NCI-H82 treated with DMSO at 0.1 percent for 48 hours (cell line): ENCODE data around the gene PNRC2.
A peak's percentile ranks its signal among the peaks of the same experiment; 100 is the strongest.

Source experiments
- DNase-seq: peaks from one replicate; lab custom pipeline; 2025; ENCODE audit not compliant: unreplicated experiment; lab: John Stamatoyannopoulos, UW

Gene PNRC2

DNA sequence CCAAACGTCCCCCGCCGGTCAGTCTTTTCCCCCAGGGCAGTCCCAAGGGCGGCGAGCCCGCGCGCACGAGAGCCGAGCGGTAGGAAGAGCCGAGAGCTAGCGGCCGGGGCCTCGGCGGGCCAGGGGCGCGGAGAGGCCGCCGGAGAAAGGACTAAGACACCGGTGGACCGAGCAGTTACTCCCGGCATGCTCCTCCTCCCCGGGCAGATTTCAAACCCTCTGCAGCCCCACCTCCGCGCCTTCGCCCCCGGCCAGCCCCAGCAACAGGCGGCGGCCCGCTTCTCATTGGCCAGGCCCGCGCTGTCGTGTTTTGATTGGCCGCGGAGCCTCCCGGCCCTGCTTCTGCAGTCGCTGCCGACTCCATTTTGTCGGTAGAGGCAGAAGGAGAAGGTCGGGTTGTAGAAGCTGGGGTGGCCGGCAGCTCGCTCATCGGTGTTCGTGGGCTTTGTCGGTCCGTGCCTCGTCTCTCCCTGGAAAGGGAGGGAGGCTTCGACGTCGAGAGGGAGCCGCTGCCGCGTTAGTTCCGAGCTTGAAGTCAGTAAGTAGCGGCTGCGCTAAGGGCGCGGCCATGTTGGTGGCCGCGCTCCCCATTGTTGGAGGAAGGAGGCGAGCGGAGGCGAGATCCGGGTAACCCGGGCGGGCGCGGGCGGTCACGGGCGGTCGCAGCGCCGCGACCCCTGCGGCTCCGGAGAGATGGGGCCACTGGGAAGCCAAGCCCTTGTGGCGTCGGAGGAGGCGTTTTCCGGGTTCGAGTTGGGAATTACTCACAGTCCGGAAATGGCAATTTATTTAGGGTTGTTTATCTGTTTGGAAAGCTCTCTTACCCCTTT is at the start of gene PNRC2:
Gene PNRC2, plus strand, starts transcription at position 368 of the 830 bp plus-strand sequence. CDS start 1,630 bp downstream, outside the sequence.
- peak; percentile 89 for DNase-seq

GRCh38 chr1:23910144-23910543 is 49.5 kb upstream of the PNRC2 start:
- no peak for DNase-seq

DNA sequence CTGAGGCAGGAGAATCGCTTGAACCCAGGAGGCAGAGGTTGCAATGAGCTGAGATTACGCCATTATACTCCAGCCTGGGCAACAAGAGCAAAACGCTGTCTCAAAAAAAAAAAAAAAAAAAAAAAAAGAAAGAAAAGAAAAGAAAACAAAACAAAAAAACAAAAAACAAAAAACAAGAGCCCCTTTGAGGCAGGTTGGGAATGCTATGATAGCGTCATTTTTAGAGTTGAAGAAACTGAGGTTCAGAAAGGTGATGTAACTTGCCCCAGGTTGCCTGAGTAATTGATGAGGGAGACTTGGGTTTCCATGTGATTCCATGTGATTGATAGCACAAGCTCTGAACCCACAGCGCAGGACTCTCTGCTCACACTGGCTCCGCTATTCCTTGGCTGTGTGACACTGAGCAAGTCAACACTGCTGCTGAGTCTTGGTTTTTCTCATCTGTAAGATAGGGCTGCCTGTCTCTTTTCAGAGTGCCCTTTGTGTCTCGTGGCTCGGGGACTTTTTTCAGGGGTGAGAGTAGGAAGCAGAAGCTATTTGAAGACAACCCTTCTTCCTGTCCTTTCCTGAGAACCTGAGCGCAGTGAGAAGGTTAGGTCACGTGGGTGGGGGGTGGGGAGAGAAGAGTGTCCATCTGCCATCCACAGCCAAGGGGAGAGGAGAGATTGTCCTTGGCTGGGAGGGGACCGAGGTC is 48.9 kb upstream of the PNRC2 start:
- DNase-seq: peak; percentile 46

DNA sequence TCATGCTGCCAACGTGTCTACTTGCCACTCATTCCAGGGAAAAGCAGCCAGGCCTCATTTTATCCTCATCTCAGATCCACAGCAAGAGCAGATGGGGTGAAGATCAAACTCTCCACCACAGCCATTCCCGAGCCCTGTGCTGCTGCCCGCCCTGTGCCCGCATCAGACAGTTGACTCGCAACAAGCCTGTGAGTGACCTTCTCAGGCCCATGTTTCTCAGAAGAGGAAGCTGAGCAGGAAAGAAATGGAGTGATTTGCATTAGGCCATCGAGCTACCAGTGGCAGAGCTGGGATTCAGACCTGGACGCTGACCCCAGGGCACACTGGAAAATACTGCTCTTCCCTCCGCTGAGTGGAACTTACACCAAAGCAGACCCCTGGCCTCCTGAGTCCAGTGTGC is 47.7 kb upstream of the PNRC2 start:
- DNase-seq: no peak

- no peak for DNase-seq
Observed at GRCh38 chr1:23913212-23913880, 46.3 kb upstream of the PNRC2 start, which contains the start of gene CNR2. Gene CNR2 (minus strand): TSS chr1:23913362. CDS start chr1:23875617, 37,745 bp downstream.

- no peak for DNase-seq
Observed at GRCh38 chr1:23914921-23915320, 44.7 kb upstream of the PNRC2 start.

DNA sequence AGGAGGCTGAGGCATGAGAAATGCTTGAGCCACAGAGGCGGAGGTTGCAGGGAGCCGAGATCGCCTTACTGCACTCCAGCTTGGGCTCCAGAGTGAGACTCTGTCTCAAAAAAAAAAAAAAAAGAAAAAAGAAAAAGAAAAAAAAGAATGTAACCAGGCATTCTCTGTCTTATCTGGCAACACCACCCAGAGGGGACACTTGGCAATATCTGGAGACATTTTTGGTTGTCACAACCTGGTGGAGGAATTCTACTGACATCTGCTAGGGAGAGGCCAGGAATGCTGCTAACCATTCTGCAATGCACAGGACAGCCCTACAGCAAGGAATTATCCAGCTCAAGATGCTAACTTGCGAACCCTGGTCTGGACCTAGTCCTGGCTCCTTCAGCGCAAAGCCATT is 44.2 kb upstream of the PNRC2 start:
- no peak for DNase-seq

DNA sequence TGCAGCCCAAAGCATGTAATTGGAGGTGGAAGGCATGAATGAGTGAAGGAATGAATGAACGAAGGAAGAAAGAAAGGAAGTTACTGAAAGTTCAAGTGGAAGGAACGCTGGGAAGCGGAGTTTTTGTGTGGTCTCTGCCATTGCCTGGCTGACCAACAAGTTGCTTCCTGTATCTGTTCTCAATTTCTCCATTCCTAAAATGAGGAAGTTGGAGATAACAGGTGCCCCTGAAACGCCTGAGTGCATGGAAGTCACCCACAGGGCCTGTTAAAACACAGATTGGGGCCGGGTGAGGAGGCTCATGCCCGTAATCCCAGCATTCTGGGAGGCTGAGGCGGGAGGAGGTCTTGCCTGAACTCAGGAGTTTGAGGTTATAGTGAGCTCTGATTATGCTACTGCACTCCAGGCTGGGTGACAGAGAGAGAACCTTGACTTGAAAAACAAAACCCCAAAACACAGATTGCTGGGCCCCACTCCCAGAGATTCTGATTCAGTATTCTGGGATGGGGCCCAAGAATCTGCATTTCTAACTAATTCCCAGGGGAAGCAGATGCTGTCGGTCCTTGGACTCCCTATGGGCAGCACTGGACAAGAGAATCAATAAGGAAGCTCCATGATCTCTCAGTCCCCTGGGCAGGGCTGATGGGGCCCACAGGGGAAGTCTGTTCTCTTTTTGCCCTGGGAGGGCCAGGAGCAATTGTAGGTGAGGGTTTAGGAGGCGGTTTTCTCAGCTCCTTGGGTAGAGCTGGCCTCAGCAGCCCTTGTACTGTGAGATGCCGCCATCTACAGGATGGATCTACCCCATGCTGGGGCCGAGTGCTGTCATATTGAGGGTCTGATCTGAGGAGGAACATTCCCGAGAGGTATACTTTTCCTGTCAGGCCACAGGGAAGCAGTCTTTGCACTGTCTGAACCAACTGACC is 43.2 kb upstream of the PNRC2 start:
- DNase-seq: peak; percentile 82

GRCh38 chr1:23922321-23922943 is 37.2 kb upstream of the PNRC2 start:
- no peak for DNase-seq

DNA sequence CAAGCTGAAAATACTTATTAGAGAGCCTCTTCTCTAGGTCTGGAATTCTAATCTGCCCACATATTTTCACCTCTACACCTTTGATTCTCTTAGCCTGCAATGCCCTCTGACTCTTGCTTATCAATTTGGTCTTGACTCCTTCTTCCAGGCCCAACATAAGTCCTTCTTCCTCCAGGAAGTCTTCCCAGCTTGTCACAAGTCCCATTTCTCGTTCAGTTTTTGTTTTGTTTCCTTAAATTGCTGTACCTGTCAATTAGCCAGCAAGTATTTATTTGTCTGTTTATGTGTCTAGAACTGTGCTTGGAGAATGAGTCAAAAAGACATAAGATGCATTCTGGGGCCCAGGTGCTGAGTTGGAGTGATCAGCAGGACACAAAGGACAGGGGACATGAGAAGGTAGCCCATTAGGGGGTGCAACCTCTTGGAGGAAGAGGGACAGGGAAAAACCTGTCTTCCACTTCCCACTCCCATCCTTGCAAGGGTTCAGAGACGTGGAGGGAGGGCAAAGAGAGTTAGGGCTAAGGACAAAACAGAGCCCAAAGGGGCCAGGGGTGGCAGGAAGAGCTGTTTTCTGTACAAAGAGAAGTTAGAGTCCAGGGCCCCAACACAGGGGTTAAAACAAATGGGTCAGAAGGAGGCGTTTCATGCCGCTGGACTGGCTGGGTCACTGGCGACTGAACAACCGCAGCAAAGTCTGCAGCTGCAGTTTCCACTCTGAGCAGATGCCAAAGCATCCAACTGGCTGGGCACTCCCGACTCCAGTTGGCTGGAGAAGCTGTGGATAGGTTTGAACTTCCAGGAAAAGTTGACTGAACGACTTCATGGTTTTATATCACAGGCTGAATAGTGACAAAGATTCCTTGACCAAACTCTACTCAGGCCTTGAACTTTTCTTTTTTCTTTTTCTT is 35.8 kb upstream of the PNRC2 start:
- no peak for DNase-seq

DNA sequence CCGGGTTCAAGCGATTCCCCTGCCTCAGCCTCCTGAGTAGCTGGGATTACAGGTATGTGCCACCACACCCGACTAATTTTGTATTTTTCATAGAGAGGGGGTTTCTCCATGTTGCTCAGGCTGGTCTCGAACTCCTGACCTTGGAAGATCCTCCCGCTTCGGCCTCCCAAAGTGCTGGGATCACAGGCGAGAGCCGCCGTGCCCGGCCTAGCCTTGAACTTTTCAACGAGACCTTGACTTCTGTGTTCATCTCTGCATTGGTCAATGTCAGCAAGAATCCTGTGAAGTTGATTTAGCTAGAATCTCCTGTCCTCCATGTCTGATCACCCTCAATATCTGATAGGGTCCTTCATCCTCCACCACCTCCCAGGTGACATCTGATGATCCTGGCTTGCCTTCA is 35.0 kb upstream of the PNRC2 start:
- DNase-seq: no peak

GRCh38 chr1:23925279-23925678 is 34.3 kb upstream of the PNRC2 start:
- DNase-seq: no peak

DNA sequence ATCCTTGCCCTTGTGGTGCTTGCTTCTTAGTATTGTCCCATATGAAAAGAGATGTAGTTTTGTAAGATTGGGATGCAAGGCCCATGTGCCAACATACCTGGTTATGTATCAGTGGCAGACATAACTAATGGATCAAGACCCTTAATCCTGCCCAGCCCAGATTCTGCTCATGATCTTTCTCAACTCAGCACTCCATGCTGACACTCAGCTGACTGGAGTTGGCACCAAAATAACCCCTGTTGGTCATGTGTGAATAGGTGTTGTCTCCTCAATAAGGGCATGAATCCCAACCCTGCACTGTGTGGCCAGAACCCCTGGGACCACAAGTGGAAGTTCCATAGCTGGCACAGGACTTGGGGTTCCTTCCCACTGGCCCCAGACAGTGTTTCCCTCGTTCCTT is 32.5 kb upstream of the PNRC2 start:
- no peak for DNase-seq

- no peak for DNase-seq
Observed at GRCh38 chr1:23928789-23929188, 30.8 kb upstream of the PNRC2 start.

- DNase-seq: no peak
Observed at GRCh38 chr1:23930270-23930669, 29.4 kb upstream of the PNRC2 start.

- DNase-seq: no peak
Observed at GRCh38 chr1:23930861-23931490, 28.7 kb upstream of the PNRC2 start.

DNA sequence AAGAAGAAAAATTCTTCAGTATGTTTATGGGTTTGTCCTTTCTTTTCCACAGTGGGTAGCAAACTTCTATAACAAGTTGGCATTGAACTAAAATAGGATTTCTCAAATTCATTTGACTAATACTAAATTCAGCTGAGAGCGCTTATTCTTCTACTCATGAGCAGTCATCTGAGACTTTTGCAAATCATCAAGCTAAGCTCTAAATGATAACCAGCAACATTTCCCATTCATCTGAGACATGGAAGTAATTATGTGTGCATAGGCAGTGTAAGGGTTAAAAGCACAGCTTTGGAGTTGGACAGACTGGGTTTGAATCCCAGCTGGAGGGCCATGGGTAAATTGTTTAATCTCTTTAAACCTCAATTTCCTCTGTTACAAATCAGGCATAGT is 28.1 kb upstream of the PNRC2 start:
- no peak for DNase-seq

GRCh38 chr1:23936481-23937176 is 23.0 kb upstream of the PNRC2 start:
- no peak for DNase-seq
